ENCODE measurements around the gene PDE8B. TPM values are rescaled to one million over a fixed set of nuclear protein-coding genes. Genes with fewer than 3 reads are reported as not detected.

Gene PDE8B
- total RNA-seq, 1 experiment from 2014 or later: 0.17 TPM

DNA sequence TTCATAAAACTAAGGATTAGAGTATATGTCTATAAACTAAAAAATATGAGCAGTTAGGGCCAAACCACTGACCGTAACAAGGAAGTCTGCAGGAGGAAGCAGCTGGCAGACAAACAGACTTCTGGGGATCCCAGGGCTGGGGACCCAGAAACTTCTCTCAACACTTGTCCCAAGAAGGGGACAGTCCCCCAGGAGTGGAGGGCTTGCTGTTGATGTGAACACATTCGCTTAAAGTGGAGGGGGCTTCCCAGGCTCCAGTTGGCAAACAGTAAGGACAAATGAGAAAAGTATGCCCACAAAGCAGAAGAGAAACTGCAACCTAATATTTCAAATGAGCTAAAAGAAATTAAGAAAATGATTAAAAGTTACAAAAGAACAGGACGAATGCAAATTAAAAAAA, 83.7 kb downstream of the PDE8B start:
- intact Hi-C loops (cut with micrococcal nuclease): no loop called here
- Histone ChIP-seq H3K27ac (ENCODE audit: low read depth, low read length) (no peak overlapping the region), H3K27me3 (ENCODE audit: insufficient read depth, low read length) (peaks cover 4% of the 10 kb centered on the region; the same call in 1 of the 2 replicates), H4K20me1 (ENCODE audit: insufficient read depth) (no peaks in the 10 kb centered on the region), H3K4me3 (replicated peaks in 1 of 2; ENCODE audit: low read depth in 1 of 2, low read length in 2 of 2) (no peak overlapping the region), H3K9me2 (ENCODE audit: insufficient read depth) (no peaks in the 10 kb centered on the region), H3K79me2 (ENCODE audit: insufficient read depth, low read length) (no peaks in the 10 kb centered on the region), H2AFZ (ENCODE audit: low read depth, low read length, poor library complexity, severe bottlenecking) (no peak overlapping the region), H3K4me1 (ENCODE audit: control insufficient read depth in 1 of 2, insufficient read depth in 2 of 2, low read length in 2 of 2) (no peaks in the 10 kb centered on the region), H3K4me2 (ENCODE audit: low read length) (no peak overlapping the region), H3K9me3 (ENCODE audit: control insufficient read depth in 1 of 2, insufficient read depth in 1 of 2, low read depth in 1 of 2, low read length in 2 of 2) (no peaks in the 10 kb centered on the region), H3K9ac (ENCODE audit: low read length) (no peak overlapping the region), H3K36me3 (ENCODE audit: control insufficient read depth in 1 of 2, insufficient read depth in 2 of 2, low read length in 2 of 2) (no peaks in the 10 kb centered on the region)
- ChIA-PET POLR2A (no interaction called here), CTCF (no interaction called here), RAD21 (ENCODE audit: low non-redundant PET in 1 of 2, low total read pairs in 2 of 2, uncharacterized antibody in 2 of 2, unreplicated experiment in 2 of 2) (no interaction called here)
- TF ChIP-seq SIN3A (IDR thresholded peaks at IDR 0.05; ENCODE audit: low read depth): no peak
- TF ChIP-seq, protein P1, sequence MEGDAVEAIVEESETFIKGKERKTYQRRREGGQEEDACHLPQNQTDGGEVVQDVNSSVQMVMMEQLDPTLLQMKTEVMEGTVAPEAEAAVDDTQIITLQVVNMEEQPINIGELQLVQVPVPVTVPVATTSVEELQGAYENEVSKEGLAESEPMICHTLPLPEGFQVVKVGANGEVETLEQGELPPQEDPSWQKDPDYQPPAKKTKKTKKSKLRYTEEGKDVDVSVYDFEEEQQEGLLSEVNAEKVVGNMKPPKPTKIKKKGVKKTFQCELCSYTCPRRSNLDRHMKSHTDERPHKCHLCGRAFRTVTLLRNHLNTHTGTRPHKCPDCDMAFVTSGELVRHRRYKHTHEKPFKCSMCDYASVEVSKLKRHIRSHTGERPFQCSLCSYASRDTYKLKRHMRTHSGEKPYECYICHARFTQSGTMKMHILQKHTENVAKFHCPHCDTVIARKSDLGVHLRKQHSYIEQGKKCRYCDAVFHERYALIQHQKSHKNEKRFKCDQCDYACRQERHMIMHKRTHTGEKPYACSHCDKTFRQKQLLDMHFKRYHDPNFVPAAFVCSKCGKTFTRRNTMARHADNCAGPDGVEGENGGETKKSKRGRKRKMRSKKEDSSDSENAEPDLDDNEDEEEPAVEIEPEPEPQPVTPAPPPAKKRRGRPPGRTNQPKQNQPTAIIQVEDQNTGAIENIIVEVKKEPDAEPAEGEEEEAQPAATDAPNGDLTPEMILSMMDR (IDR thresholded peaks at IDR 0.05 in 2 of 3, conservative IDR thresholded peaks at IDR 0.05 in 1 of 3; ENCODE audit: borderline replicate concordance in 1 of 3, insufficient read depth in 1 of 3, low read depth in 2 of 3, low read length in 2 of 3): no peak
- no peak for ATAC-seq
- no peak for DNase-seq (ENCODE audit: low read depth, low spot score)
- no TSS peak for BruUV-seq (replicated peaks)

DNA sequence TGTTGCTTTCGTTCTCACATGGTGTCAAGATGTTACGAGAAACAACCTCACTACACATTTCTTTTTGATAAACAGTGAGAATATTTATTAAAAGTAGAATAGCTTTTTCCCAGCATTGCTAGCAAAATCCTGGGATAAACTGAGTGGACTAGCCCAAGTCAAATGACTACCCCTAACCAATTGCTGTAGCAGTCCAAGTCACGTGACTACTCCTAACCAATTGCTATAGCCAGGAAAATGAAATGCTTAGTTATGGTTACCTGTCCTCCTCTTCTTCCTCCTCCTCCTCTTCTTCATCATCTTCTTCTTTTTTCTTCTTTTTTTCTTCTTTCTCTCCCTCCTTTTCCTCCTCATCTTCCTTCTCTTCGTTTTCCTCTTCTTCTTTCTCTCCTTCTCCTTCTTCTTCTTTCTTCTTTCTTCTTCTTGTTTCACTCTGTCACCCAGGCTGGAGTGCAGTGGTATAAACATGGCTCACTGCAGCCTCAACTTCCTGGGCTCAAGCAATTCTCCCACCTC, 85.4 kb downstream of the PDE8B start:
- CTCF ChIA-PET: no interaction called here
- no peak for ATAC-seq
- Histone ChIP-seq H3K9me2 (ENCODE audit: insufficient read depth) (no peaks in the 10 kb centered on the region), H3K9ac (ENCODE audit: low read length) (no peak overlapping the region), H3K36me3 (ENCODE audit: control insufficient read depth in 1 of 2, insufficient read depth in 2 of 2, low read length in 2 of 2) (no peaks in the 10 kb centered on the region), H3K9me3 (ENCODE audit: control insufficient read depth in 1 of 2, insufficient read depth in 1 of 2, low read depth in 1 of 2, low read length in 2 of 2) (no peaks in the 10 kb centered on the region), H3K4me2 (ENCODE audit: low read length) (no peak overlapping the region), H3K4me3 (replicated peaks in 1 of 2; ENCODE audit: low read depth in 1 of 2, low read length in 2 of 2) (no peak overlapping the region), H3K27me3 (ENCODE audit: insufficient read depth, low read length) (peaks cover 4% of the 10 kb centered on the region; the same call in 1 of the 2 replicates), H3K79me2 (ENCODE audit: insufficient read depth, low read length) (no peaks in the 10 kb centered on the region), H3K4me1 (ENCODE audit: control insufficient read depth in 1 of 2, insufficient read depth in 2 of 2, low read length in 2 of 2) (no peaks in the 10 kb centered on the region), H4K20me1 (ENCODE audit: insufficient read depth) (no peaks in the 10 kb centered on the region), H3K27ac (ENCODE audit: low read depth, low read length) (no peak overlapping the region), H2AFZ (ENCODE audit: low read depth, low read length, poor library complexity, severe bottlenecking) (no peak overlapping the region)
- no TSS peak for BruUV-seq (replicated peaks)
- TF ChIP-seq SP1 (IDR thresholded peaks at IDR 0.05; ENCODE audit: low read depth): no peak
- intact Hi-C loops (cut with micrococcal nuclease): no loop called here
- no peak for DNase-seq (ENCODE audit: low read depth, low spot score)
- POLR2A ChIA-PET: no interaction called here
- RAD21 ChIA-PET (ENCODE audit: low non-redundant PET in 1 of 2, low total read pairs in 2 of 2, uncharacterized antibody in 2 of 2, unreplicated experiment in 2 of 2): no interaction called here

Measured in HCT116 (cell line).